SJCRH30 (cell line): ENCODE measurements around the gene METTL23. TPM values are rescaled to one million over a fixed set of nuclear protein-coding genes. Genes with fewer than 3 reads are reported as not detected.

Source experiments
- DNase-seq, 2 experiments: peaks; one replicate each; pipeline ENCODE4 v3.0.0-alpha.2; 2015 to 2020
- H3K27ac ChIP-seq: fragments of 250-450 bp; sonication (Bioruptor Pico); 2 replicates; pipeline ENCODE4 v1.5.1; 2020; ENCODE audit warnings: mild to moderate bottlenecking, moderate library complexity
- H3K27me3 ChIP-seq: fragments of 250-450 bp; sonication (Bioruptor Pico); 2 replicates; pipeline ENCODE4 v1.5.1; 2020; ENCODE audit warnings: mild to moderate bottlenecking, moderate library complexity
- H3K36me3 ChIP-seq: fragments of 250-450 bp; sonication (Bioruptor Pico); 2 replicates; pipeline ENCODE4 v1.5.1; 2020; ENCODE audit warnings: mild to moderate bottlenecking, moderate library complexity
- H3K4me1 ChIP-seq: fragments of 250-450 bp; sonication (Bioruptor Pico); 2 replicates; pipeline ENCODE4 v1.5.1; 2020; ENCODE audit warnings: mild to moderate bottlenecking, moderate library complexity
- H3K4me3 ChIP-seq: fragments of 250-450 bp; sonication (Bioruptor Pico); 2 replicates; pipeline ENCODE4 v1.5.1; 2020; ENCODE audit warnings: mild to moderate bottlenecking, moderate library complexity
- H3K9me3 ChIP-seq: fragments of 250-450 bp; sonication (Bioruptor Pico); replicated peaks from 2 replicates; pipeline ENCODE4 v1.5.1; 2020; ENCODE audit warnings: mild to moderate bottlenecking, moderate library complexity
- total RNA-seq: library from RNA; depleted of rRNA; stranded (reverse); fragments of >200 nt; shearing (Covaris generic); gene quantifications from 2 replicates; pipeline ENCODE4 v1.2.3, GENCODE V29; 2014; rRNA removed

METTL23 gene
- total RNA-seq, 1 experiment from 2014 or later, result 39.5 TPM

DNA sequence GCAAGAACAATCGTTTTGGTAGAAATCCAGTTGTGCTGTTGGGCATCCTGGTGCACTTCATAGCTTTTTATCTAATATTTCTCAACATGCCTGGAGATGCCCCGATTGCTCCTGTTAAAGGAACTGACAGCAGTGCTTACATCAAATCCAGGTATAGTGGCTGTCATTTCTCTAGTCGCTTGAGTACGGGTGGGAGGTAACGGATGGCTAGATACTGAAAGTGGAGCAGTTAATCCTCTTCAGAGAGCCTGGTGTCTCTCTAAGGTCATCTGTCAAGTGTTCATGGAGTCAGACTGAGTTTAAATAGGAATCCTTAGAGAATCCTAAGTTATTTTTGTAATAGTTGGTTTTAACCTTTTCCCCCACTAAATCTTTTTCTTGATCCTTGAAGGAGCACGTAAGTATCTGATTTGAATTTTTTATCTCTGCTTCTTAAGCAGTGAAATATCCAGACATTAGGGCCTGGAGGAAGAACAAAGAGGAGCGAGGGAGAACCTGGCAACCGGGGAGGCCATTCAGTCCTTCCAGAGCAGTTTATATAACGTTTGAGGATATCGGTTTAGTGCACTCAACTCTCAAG lies 48.5 kb downstream of the METTL23 start:
- Histone ChIP-seq H3K4me1 (peaks cover 7% of the 10 kb centered on the region), H3K9me3 (no peaks in the 10 kb centered on the region), H3K27me3 (no peaks in the 10 kb centered on the region), H3K27ac (no peak overlapping the region), H3K36me3 (peaks cover 26% of the 10 kb centered on the region), H3K4me3 (no peak overlapping the region)
- no peak for DNase-seq

DNA sequence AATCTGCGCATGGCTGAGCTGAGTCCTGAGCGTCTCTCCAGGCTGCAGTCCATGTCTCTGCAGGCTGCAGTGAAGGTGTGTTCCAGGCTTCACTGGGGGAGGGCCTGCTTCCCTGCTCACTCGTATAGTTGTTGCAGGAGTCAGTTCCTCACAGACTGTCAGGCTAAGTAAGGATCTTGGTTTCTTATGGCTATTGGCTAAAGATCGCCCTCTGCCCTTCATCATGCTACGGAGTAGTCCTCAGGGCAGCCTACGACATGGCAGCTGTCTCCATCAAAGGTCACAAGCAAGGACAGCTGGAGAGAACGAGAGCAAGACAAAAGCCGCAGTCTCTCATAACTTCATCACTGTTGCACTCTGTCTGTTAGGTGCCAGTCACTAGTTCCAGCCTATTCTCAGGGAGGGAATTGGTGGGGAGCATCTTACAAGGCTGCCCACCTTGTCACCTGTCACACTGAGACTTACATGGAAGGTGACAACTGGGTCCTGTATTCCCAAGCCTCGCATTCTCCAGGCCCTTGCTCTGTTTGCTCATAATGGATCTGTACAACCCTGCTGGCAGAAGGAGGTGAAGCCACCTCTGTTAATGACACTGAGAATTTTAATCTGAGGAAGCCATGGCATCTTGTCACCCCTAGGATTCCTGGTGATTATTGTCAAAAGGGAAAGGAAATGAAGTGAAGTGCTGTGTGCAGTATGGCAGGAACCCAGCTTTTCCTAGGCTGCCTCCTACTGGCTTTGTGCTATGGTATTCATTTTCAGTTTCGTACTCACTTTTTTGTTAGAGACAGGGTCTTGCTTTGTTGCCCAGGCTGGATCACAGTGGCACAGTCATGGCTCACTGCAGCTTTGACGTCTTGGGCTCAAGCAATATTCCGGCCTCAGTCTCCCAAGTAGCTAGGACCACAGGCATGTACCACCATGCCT lies 54.7 kb downstream of the METTL23 start:
- Histone ChIP-seq H3K36me3 (peaks cover 20% of the 10 kb centered on the region), H3K4me1 (peaks cover 3% of the 10 kb centered on the region; the same call in 1 of the 2 replicates), H3K27me3 (no peaks in the 10 kb centered on the region), H3K27ac (no peak overlapping the region), H3K4me3 (no peak overlapping the region), H3K9me3 (no peaks in the 10 kb centered on the region)
- peak; percentile 37 to 52 for DNase-seq

DNA sequence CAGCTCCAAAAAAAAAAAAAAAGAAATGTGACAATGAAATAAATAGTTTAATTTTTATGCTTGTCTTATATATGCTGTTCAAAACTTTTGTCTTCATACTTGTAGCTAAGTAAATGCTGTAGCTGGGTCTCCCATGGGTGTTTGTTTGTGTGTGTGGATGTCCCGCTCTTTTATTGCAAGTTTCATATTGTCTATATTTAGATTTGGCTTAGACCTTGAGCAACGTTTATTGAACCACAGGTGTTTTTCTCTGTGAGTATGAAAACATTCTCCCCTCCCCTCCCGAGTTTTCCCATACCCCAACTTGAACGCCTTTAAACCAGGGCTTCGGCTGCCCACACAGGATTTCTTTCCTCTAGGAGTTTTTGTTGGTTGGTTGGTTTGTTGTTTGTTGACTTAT lies 56.5 kb downstream of the METTL23 start:
- H3K36me3 ChIP-seq, result peaks cover 14% of the 10 kb centered on the region
- no peaks in the 10 kb centered on the region for H3K4me1 ChIP-seq
- no peak for DNase-seq
- H3K4me3 ChIP-seq, result no peak overlapping the region
- H3K27ac ChIP-seq, result no peak overlapping the region
- no peaks in the 10 kb centered on the region for H3K9me3 ChIP-seq
- no peaks in the 10 kb centered on the region for H3K27me3 ChIP-seq

Other genes with a start within 250 kb of the METTL23 start
- 2.4 and 2.5 TPM in 2 replicates for gene RHBDF2, start 225.4 kb upstream of the METTL23 start, total RNA-seq
- not detected in 2 replicates for gene CYGB, start 189.1 kb upstream of the METTL23 start, total RNA-seq
- 2.1 and 3.4 TPM in 2 replicates for gene PRCD, start 186.8 kb upstream of the METTL23 start, total RNA-seq
- 0.20 TPM in 1 of 2 replicates, not detected in the other for gene ST6GALNAC2, start 141.0 kb upstream of the METTL23 start, total RNA-seq
- not detected in 2 replicates for gene ST6GALNAC1, start 83.1 kb upstream of the METTL23 start, total RNA-seq
- 245 and 247 TPM in 2 replicates for gene MXRA7, start 15.9 kb upstream of the METTL23 start, total RNA-seq
- gene JMJD6, start 233 bp upstream of the METTL23 start, total RNA-seq, result 36.4 and 39.8 TPM in 2 replicates
- 516 and 599 TPM in 2 replicates for gene SRSF2, start 10.5 kb downstream of the METTL23 start, total RNA-seq
- 35.5 and 40.4 TPM in 2 replicates for gene MFSD11, start 11.3 kb downstream of the METTL23 start, total RNA-seq
- 0.35 and 1.2 TPM in 2 replicates for gene MGAT5B, start 141.6 kb downstream of the METTL23 start, total RNA-seq